ENCODE measurements around the gene ORAI3. TPM values are rescaled to one million over a fixed set of nuclear protein-coding genes. Genes with fewer than 3 reads are reported as not detected.

Gene ORAI3
- polyA plus RNA-seq, 4 donors = 6.2 to 38.1 (median 8.6) TPM

GRCh38 chr16:30947859-30948666 lies 805 bp upstream of the ORAI3 start:
- Histone ChIP-seq H3K36me3 (ENCODE audit: control insufficient read depth in 3 of 3, insufficient read depth in 2 of 3, low read depth in 1 of 3, low read length in 3 of 3) (peaks cover 0 to 52% (median 0%) of the 10 kb centered on the region in 3 donors), H3K4me3 (ENCODE audit: low read depth in 1 of 3, low read length in 3 of 3) (peak overlapping the region; percentile 60 to 90 (median 82)), H3K4me1 (ENCODE audit: control insufficient read depth in 3 of 3, insufficient read depth in 2 of 3, low read depth in 1 of 3, low read length in 2 of 3) (peaks cover 0 to 27% (median 0%) of the 10 kb centered on the region in 3 donors), H3K27me3 (ENCODE audit: control insufficient read depth in 3 of 3, insufficient read depth in 3 of 3, low read length in 3 of 3) (no peaks in the 10 kb centered on the region), H3K27ac (ENCODE audit: low read depth in 1 of 3, low read length in 2 of 3) (peak overlapping the region in 2 of 3 donors; percentile 48 to 81), H3K9me3 (ENCODE audit: control insufficient read depth in 2 of 2, insufficient read depth in 1 of 2, low read depth in 1 of 2, low read length in 1 of 2) (no peaks in the 10 kb centered on the region)
- 32 to 44% (median 43%) methylated on average over 38 to 44 of the region's 44 CpGs for WGBS, 3 donors
- DNase-seq = peak; percentile 58 to 97
- no peak for FAIRE-seq

- WGBS, 3 donors = 2 to 4% (median 3%) methylated on average over 21 of the region's 21 CpGs
- peaks cover 0 to 36% (median 0%) of the 10 kb centered on the region in 3 donors for H3K4me1 ChIP-seq (ENCODE audit: control insufficient read depth in 3 of 3, insufficient read depth in 2 of 3, low read depth in 1 of 3, low read length in 2 of 3)
- no peak for FAIRE-seq
Measured at GRCh38 chr16:30949650-30950515, 1.0 kb downstream of the ORAI3 start.

DNA sequence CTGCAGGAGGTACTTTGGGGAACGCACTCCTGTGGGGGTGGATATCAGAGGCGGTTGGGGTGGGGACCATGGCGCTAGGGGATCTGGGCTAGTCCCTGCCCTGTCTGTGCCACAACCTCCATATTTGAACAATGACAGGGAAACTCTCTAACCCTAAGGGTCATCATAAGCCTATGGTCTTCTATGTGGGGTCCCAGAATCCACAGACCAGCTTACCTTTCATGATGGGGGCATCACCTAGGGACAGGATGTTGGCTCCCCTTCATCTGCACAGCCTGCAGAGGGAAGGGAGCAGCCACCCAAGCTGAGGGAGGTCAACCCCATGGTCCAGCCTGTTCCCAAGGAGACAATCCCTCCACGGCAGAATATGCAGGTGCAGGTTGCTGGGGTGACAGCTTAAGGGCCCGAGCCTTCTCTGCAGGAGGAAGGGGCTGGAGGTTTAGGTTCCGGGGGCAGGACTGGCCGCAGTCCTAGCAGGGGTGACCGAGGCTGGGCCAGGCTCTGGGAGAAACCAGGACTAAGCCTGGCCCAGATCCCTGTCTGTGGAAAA lies 1.7 kb downstream of the ORAI3 start:
- no peak for FAIRE-seq
- Histone ChIP-seq H3K27ac (ENCODE audit: low read depth in 1 of 3, low read length in 2 of 3) (peak overlapping the region in 2 of 3 donors; percentile 75 to 81), H3K4me3 (ENCODE audit: low read depth in 1 of 3, low read length in 3 of 3) (peak overlapping the region in 1 of 3 donors; percentile 60), H3K36me3 (ENCODE audit: control insufficient read depth in 3 of 3, insufficient read depth in 2 of 3, low read depth in 1 of 3, low read length in 3 of 3) (peaks cover 0 to 45% (median 0%) of the 10 kb centered on the region in 3 donors), H3K27me3 (ENCODE audit: control insufficient read depth in 3 of 3, insufficient read depth in 3 of 3, low read length in 3 of 3) (no peaks in the 10 kb centered on the region), H3K9me3 (ENCODE audit: control insufficient read depth in 2 of 2, insufficient read depth in 1 of 2, low read depth in 1 of 2, low read length in 1 of 2) (no peaks in the 10 kb centered on the region), H3K4me1 (ENCODE audit: control insufficient read depth in 3 of 3, insufficient read depth in 2 of 3, low read depth in 1 of 3, low read length in 2 of 3) (peaks cover 0 to 37% (median 0%) of the 10 kb centered on the region in 3 donors)
- DNase-seq = no peak
- WGBS, 3 donors = 65 to 74% (median 68%) methylated on average over 8 of the region's 8 CpGs

More at GRCh38 chr16:30949650-30950515, 1.0 kb downstream of the ORAI3 start:
- Histone ChIP-seq H3K27ac (ENCODE audit: low read depth in 1 of 3, low read length in 2 of 3) (peak overlapping the region in 2 of 3 donors; percentile 75 to 81), H3K9me3 (ENCODE audit: control insufficient read depth in 2 of 2, insufficient read depth in 1 of 2, low read depth in 1 of 2, low read length in 1 of 2) (no peaks in the 10 kb centered on the region), H3K27me3 (ENCODE audit: control insufficient read depth in 3 of 3, insufficient read depth in 3 of 3, low read length in 3 of 3) (no peaks in the 10 kb centered on the region), H3K4me3 (ENCODE audit: low read depth in 1 of 3, low read length in 3 of 3) (peak overlapping the region; percentile 60 to 90 (median 82)), H3K36me3 (ENCODE audit: control insufficient read depth in 3 of 3, insufficient read depth in 2 of 3, low read depth in 1 of 3, low read length in 3 of 3) (peaks cover 0 to 51% (median 0%) of the 10 kb centered on the region in 3 donors)
- peak; percentile 65 to 80 for DNase-seq

DNA sequence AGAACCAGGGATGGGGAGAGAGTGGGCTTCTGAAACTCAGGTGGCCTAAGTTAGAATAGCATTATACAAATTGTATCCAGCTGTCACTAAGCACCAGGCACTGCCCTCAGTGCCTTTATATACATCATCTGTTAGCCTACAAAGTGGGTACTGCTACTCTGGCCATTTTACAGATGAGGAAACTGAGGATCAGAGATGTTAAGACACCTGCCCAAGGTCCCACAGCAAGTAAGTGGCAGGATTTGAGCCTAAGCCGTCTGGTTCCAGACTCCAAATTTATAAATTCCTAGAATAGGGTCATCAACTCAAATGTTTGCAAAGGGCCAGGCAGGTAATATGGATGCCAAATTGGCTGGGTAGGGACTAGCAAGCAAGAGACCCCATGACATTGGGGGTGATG lies 2.3 kb downstream of the ORAI3 start:
- Histone ChIP-seq H3K4me3 (ENCODE audit: low read depth in 1 of 3, low read length in 3 of 3) (no peak overlapping the region), H3K36me3 (ENCODE audit: control insufficient read depth in 3 of 3, insufficient read depth in 2 of 3, low read depth in 1 of 3, low read length in 3 of 3) (peaks cover 0 to 41% (median 0%) of the 10 kb centered on the region in 3 donors), H3K27ac (ENCODE audit: low read depth in 1 of 3, low read length in 2 of 3) (peak overlapping the region in 1 of 3 donors; percentile 3), H3K27me3 (ENCODE audit: control insufficient read depth in 3 of 3, insufficient read depth in 3 of 3, low read length in 3 of 3) (no peaks in the 10 kb centered on the region), H3K9me3 (ENCODE audit: control insufficient read depth in 2 of 2, insufficient read depth in 1 of 2, low read depth in 1 of 2, low read length in 1 of 2) (no peaks in the 10 kb centered on the region), H3K4me1 (ENCODE audit: control insufficient read depth in 3 of 3, insufficient read depth in 2 of 3, low read depth in 1 of 3, low read length in 2 of 3) (peaks cover 0 to 37% (median 0%) of the 10 kb centered on the region in 3 donors)
- 79 to 81% (median 81%) methylated on average over 1 of the region's 1 CpG for WGBS, 3 donors
- DNase-seq (no peak), FAIRE-seq (no peak)

- no peaks in the 10 kb centered on the region for H3K27me3 ChIP-seq (ENCODE audit: control insufficient read depth in 3 of 3, insufficient read depth in 3 of 3, low read length in 3 of 3)
- H3K4me1 ChIP-seq (ENCODE audit: control insufficient read depth in 3 of 3, insufficient read depth in 2 of 3, low read depth in 1 of 3, low read length in 2 of 3) = peaks cover 0 to 38% (median 0%) of the 10 kb centered on the region in 3 donors
- DNase-seq (no peak), FAIRE-seq (no peak)
- 46 to 59% (median 48%) methylated on average over 3 of the region's 3 CpGs for WGBS, 3 donors
- H3K4me3 ChIP-seq (ENCODE audit: low read depth in 1 of 3, low read length in 3 of 3) = no peak overlapping the region
- H3K27ac ChIP-seq (ENCODE audit: low read depth in 1 of 3, low read length in 2 of 3) = peak overlapping the region in 1 of 3 donors; percentile 3
- peaks cover 0 to 36% (median 0%) of the 10 kb centered on the region in 3 donors for H3K36me3 ChIP-seq (ENCODE audit: control insufficient read depth in 3 of 3, insufficient read depth in 2 of 3, low read depth in 1 of 3, low read length in 3 of 3)
- H3K9me3 ChIP-seq (ENCODE audit: control insufficient read depth in 2 of 2, insufficient read depth in 1 of 2, low read depth in 1 of 2, low read length in 1 of 2) = no peaks in the 10 kb centered on the region
Measured at GRCh38 chr16:30951750-30952149, 2.9 kb downstream of the ORAI3 start.

- Histone ChIP-seq H3K36me3 (ENCODE audit: control insufficient read depth in 3 of 3, insufficient read depth in 2 of 3, low read depth in 1 of 3, low read length in 3 of 3) (peaks cover 0 to 24% (median 0%) of the 10 kb centered on the region in 3 donors), H3K4me1 (ENCODE audit: control insufficient read depth in 3 of 3, insufficient read depth in 2 of 3, low read depth in 1 of 3, low read length in 2 of 3) (peaks cover 0 to 34% (median 0%) of the 10 kb centered on the region in 3 donors), H3K27ac (ENCODE audit: low read depth in 1 of 3, low read length in 2 of 3) (no peak overlapping the region), H3K9me3 (ENCODE audit: control insufficient read depth in 2 of 2, insufficient read depth in 1 of 2, low read depth in 1 of 2, low read length in 1 of 2) (no peaks in the 10 kb centered on the region), H3K4me3 (ENCODE audit: low read depth in 1 of 3, low read length in 3 of 3) (no peak overlapping the region), H3K27me3 (ENCODE audit: control insufficient read depth in 3 of 3, insufficient read depth in 3 of 3, low read length in 3 of 3) (no peaks in the 10 kb centered on the region)
- FAIRE-seq (no peak), DNase-seq (no peak)
- WGBS, 3 donors = 83 to 85% (median 84%) methylated on average over 9 of the region's 9 CpGs
Measured at GRCh38 chr16:30953111-30953510, 4.2 kb downstream of the ORAI3 start.

DNA sequence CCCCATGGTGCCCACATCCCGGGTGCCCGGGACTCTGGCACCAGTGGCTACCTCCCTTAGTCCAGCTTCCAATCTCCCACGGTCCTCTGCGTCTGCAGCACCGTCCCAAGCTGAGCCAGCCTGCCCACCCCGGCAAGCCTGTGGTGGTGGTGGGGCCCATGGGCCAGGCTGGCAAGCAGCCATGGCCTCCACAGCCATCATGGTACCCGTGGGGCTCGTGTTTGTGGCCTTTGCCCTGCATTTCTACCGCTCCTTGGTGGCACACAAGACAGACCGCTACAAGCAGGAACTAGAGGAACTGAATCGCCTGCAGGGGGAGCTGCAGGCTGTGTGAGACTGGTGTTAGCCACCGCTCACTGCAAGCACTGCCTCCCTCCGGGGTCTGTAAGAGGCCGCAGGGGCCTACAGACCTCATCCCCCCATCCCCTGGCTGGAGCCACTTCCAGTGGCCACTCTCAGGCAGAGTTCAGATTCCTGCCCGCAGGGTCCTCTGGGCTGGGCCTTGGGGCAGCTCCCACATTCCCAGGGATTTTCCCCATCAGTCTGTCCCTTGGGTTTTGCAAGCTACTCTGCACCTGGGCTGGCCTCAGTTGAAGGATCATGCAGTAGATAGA lies 4.8 kb downstream of the ORAI3 start:
- no peaks in the 10 kb centered on the region for H3K9me3 ChIP-seq (ENCODE audit: control insufficient read depth in 2 of 2, insufficient read depth in 1 of 2, low read depth in 1 of 2, low read length in 1 of 2)
- DNase-seq (peak; percentile 75 to 88), FAIRE-seq (no peak)
- H3K27me3 ChIP-seq (ENCODE audit: control insufficient read depth in 3 of 3, insufficient read depth in 3 of 3, low read length in 3 of 3) = no peaks in the 10 kb centered on the region
- H3K27ac ChIP-seq (ENCODE audit: low read depth in 1 of 3, low read length in 2 of 3) = no peak overlapping the region
- WGBS, 3 donors = 31 to 43% (median 37%) methylated on average over 15 of the region's 15 CpGs
- H3K4me1 ChIP-seq (ENCODE audit: control insufficient read depth in 3 of 3, insufficient read depth in 2 of 3, low read depth in 1 of 3, low read length in 2 of 3) = peaks cover 0 to 34% (median 1%) of the 10 kb centered on the region in 3 donors
- H3K4me3 ChIP-seq (ENCODE audit: low read depth in 1 of 3, low read length in 3 of 3) = no peak overlapping the region
- H3K36me3 ChIP-seq (ENCODE audit: control insufficient read depth in 3 of 3, insufficient read depth in 2 of 3, low read depth in 1 of 3, low read length in 3 of 3) = peaks cover 0 to 24% (median 0%) of the 10 kb centered on the region in 3 donors

Measured in small intestine (tissue), 7 donors.